CD4-positive, alpha-beta T cell treated with Interleukin-6 at 100 ng/mL for 8 hours (primary cell): ENCODE measurements around the gene SLC31A2.

Experiments used
- DNase-seq: peaks from one replicate; pipeline ENCODE4 v3.0.0-alpha.2; 2020; ENCODE audit warnings: mixed read lengths, low spot score

The SLC31A2 gene

GRCh38 chr9:113151696-113152630 is 1.2 kb downstream of the SLC31A2 start:
- no peak for DNase-seq

GRCh38 chr9:113152699-113153098 is 1.9 kb downstream of the SLC31A2 start:
- DNase-seq: no peak

- no peak for DNase-seq
Observed at GRCh38 chr9:113153599-113153998, 2.8 kb downstream of the SLC31A2 start.

- DNase-seq: no peak
Observed at GRCh38 chr9:113154471-113154870, 3.7 kb downstream of the SLC31A2 start.

- no peak for DNase-seq
Observed at GRCh38 chr9:113154946-113155345, 4.1 kb downstream of the SLC31A2 start.

GRCh38 chr9:113155911-113156588 is 5.2 kb downstream of the SLC31A2 start:
- peak; percentile 10 for DNase-seq

- DNase-seq: no peak
Observed at GRCh38 chr9:113156880-113157279, 6.1 kb downstream of the SLC31A2 start.

- no peak for DNase-seq
Observed at GRCh38 chr9:113158446-113158845, 7.6 kb downstream of the SLC31A2 start.

- DNase-seq: no peak
Observed at GRCh38 chr9:113160571-113160970, 9.8 kb downstream of the SLC31A2 start.

GRCh38 chr9:113163001-113163400 is 12.2 kb downstream of the SLC31A2 start:
- DNase-seq: no peak

- DNase-seq: no peak
Observed at GRCh38 chr9:113164536-113165300, 13.9 kb downstream of the SLC31A2 start.

- DNase-seq: no peak
Observed at GRCh38 chr9:113166039-113166438, 15.2 kb downstream of the SLC31A2 start.

- DNase-seq: no peak
Observed at GRCh38 chr9:113168809-113169208, 18.0 kb downstream of the SLC31A2 start.

GRCh38 chr9:113173341-113173740 is 22.5 kb downstream of the SLC31A2 start:
- DNase-seq: no peak

GRCh38 chr9:113176803-113177202 is 26.0 kb downstream of the SLC31A2 start:
- DNase-seq: no peak

- DNase-seq: no peak
Observed at GRCh38 chr9:113177251-113177650, 26.4 kb downstream of the SLC31A2 start.

GRCh38 chr9:113178087-113178486 is 27.3 kb downstream of the SLC31A2 start:
- no peak for DNase-seq

- no peak for DNase-seq
Observed at GRCh38 chr9:113179839-113180238, 29.0 kb downstream of the SLC31A2 start.

- DNase-seq: no peak
Observed at GRCh38 chr9:113181165-113181564, 30.4 kb downstream of the SLC31A2 start.

GRCh38 chr9:113183956-113184488 is 33.2 kb downstream of the SLC31A2 start:
- no peak for DNase-seq

- DNase-seq: no peak
Observed at GRCh38 chr9:113184539-113184938, 33.7 kb downstream of the SLC31A2 start.

- DNase-seq: no peak
Observed at GRCh38 chr9:113185271-113185670, 34.5 kb downstream of the SLC31A2 start.
